Smooth muscle cell of the umbilical artery (primary cell): ENCODE measurements around the gene TMEM237. TPM values are rescaled to one million over a fixed set of nuclear protein-coding genes. Genes with fewer than 3 reads are reported as not detected.

Experiments
- total RNA-seq: library from RNA; depleted of rRNA; stranded (reverse); fragments of >200 nt; gene quantifications from 2 replicates; pipeline ENCODE4 v1.2.3, GENCODE V29; 2014

Gene TMEM237, protein sequence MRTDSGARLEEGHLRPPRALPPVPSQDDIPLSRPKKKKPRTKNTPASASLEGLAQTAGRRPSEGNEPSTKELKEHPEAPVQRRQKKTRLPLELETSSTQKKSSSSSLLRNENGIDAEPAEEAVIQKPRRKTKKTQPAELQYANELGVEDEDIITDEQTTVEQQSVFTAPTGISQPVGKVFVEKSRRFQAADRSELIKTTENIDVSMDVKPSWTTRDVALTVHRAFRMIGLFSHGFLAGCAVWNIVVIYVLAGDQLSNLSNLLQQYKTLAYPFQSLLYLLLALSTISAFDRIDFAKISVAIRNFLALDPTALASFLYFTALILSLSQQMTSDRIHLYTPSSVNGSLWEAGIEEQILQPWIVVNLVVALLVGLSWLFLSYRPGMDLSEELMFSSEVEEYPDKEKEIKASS
- 38.6 and 53.6 TPM in 2 replicates for total RNA-seq

DNA sequence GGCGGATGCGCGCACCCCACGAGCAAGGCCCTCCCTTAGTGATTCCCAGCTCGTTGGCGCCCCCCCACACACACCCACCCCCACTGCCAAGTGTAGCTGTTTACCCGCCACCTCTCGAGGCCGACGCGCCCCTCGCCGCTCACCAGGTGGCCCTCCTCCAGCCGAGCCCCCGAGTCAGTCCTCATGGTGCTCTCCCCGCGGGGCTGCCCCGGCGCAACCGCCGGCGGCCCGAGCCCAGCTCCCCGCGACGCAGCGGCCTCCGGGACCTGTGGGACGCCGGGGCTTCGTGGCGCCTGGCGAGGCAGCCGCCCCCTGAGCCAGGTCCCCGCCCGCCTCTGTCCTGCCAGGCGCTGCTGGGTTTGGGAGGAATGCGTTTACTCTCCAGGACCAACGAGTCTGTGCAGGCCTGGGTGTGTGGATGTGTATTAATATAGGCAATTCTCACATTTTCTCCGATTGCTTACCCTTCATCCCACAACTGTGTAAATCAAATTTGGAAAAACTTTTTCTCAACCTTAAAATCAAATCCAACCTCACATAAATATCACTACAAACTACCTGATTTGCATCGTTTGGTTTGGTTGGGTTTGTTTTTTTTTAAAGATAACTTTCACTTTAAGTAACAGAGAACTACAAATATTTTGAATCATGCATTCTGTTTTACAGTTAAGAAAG lies at the start of gene TMEM237:
Gene TMEM237 (minus strand): TSS at position 288 of the 675 bp plus-strand sequence. CDS start 103 bp downstream, at position 185.

Other genes starting within 250 kb of the TMEM237 start
- 43.9 and 61.6 TPM in 2 replicates for gene TRAK2, start 192.0 kb downstream of the TMEM237 start, total RNA-seq
- gene STRADB, start 191.8 kb downstream of the TMEM237 start, total RNA-seq: 33.3 and 35.6 TPM in 2 replicates
- 0.89 and 5.3 TPM in 2 replicates for gene MPP4, start 55.1 kb upstream of the TMEM237 start, total RNA-seq
- 26.1 and 42.0 TPM in 2 replicates for gene ALS2, start 137.4 kb upstream of the TMEM237 start, total RNA-seq
- 6.3 and 8.6 TPM in 2 replicates for gene CDK15, start 163.0 kb upstream of the TMEM237 start, total RNA-seq